Natural killer cell (primary cell): ENCODE data around the gene NEO1. TPM values are rescaled to one million over a fixed set of nuclear protein-coding genes. Genes with fewer than 3 reads are reported as not detected.

ENCODE experiments used
- ATAC-seq, 3 donors: fragments of 150-1000 bp in 2 of 3; fragments of 200-7000 bp in 1 of 3; cut with Tn5 transposase; 1 replicate in 1 of 3; 2 replicates in 2 of 3; pipeline ENCODE4 v1.10.0; 2021; ENCODE audit warnings: mild to moderate bottlenecking in 2 of 3, moderate library complexity in 2 of 3
- DNase-seq, 2 donors: peaks; one replicate each; pipeline versions ENCODE4 v3.0.0 to v3.0.0-alpha.2; 2013 to 2021; ENCODE audit warnings: mixed read lengths in 1 of 2
- H3K27ac ChIP-seq: one replicate; pipeline ENCODE4 v1.5.1; 2013; ENCODE audit warnings: mild to moderate bottlenecking, low read length
- H3K27me3 ChIP-seq: one replicate; pipeline ENCODE4 v1.6.1; 2013; ENCODE audit warnings: low read length; ENCODE audit not compliant: control insufficient read depth, insufficient read depth
- H3K36me3 ChIP-seq: one replicate; pipeline ENCODE4 v1.6.1; 2013; ENCODE audit warnings: low read length; ENCODE audit not compliant: control insufficient read depth, insufficient read depth
- H3K4me1 ChIP-seq: one replicate; pipeline ENCODE4 v1.6.1; 2013; ENCODE audit warnings: low read length; ENCODE audit not compliant: control insufficient read depth, insufficient read depth
- H3K4me3 ChIP-seq: one replicate; pipeline ENCODE4 v1.5.1; 2013; ENCODE audit warnings: low read length
- H3K9me3 ChIP-seq: one replicate; pipeline ENCODE4 v1.6.1; 2013; ENCODE audit warnings: low read length; ENCODE audit not compliant: control insufficient read depth, insufficient read depth
- H3K27ac Mint-ChIP-seq, 2 donors: one replicate each; pipeline ENCODE4 v1.8.0; 2022; ENCODE audit warnings: mild to moderate bottlenecking in 2 of 2, mixed read lengths in 2 of 2, moderate library complexity in 1 of 2
- H3K27me3 Mint-ChIP-seq, 2 donors: one replicate each; pipeline ENCODE4 v1.8.0; 2022; ENCODE audit warnings: low read depth in 2 of 2, mixed read lengths in 2 of 2
- H3K36me3 Mint-ChIP-seq: one replicate; pipeline ENCODE4 v1.8.0; 2022; ENCODE audit warnings: mixed read lengths
- H3K4me1 Mint-ChIP-seq, 2 donors: one replicate each; pipeline ENCODE4 v1.8.0; 2022; ENCODE audit warnings: mixed read lengths in 2 of 2
- H3K4me3 Mint-ChIP-seq: one replicate; pipeline ENCODE4 v1.8.0; 2022; ENCODE audit warnings: mild to moderate bottlenecking, moderate library complexity, mixed read lengths
- H3K9me3 Mint-ChIP-seq, 2 donors: one replicate each; pipeline ENCODE4 v1.8.0; 2022; ENCODE audit warnings: mixed read lengths in 2 of 2
- CTCF ChIP-seq: fragments of 200-600 bp; IDR thresholded peaks from one replicate; pipeline ENCODE4 v1.8.0; 2022; ENCODE audit warnings: antibody characterized with exemption
- WGBS: methylation state at CpG from one replicate; pipeline ENCODE4 v1.1.7; 2013; ENCODE audit warnings: missing lambda C conversion rate; ENCODE audit not compliant: insufficient coverage; 5-methylcytosine and 5-hydroxymethylcytosine counted together
- intact Hi-C: fragments of 100-400 bp; cut with micrococcal nuclease; formaldehyde crosslinking; loops from one replicate; pipeline ENCODE4 v1.14.2; 2022
- total RNA-seq, 4 donors: library from RNA; stranded (reverse); fragments of 120-200 nt in 1 of 4; gene quantifications; one replicate each; pipeline versions ENCODE4 v1.2.3 to v1.2.4, GENCODE V29; 2013 to 2022

The NEO1 gene
- total RNA-seq, 3 donors from 2014 or later (not counting 1 experiment from before 2014, with no cell fraction given), result 16.3 to 19.0 (median 17.4) TPM

GRCh38 chr15:73038220-73038619, 14.0 kb upstream of the NEO1 start:
- DNase-seq (no peak), ATAC-seq (no peak)
- Histone ChIP-seq H3K27ac (no peak overlapping the region), H3K27me3 (peaks cover 2% of the 10 kb centered on the region), H3K9me3 (no peaks in the 10 kb centered on the region), H3K36me3 (no peaks in the 10 kb centered on the region), H3K4me3 (no peak overlapping the region), H3K4me1 (no peaks in the 10 kb centered on the region)
- no peak overlapping the region for H3K4me3 Mint-ChIP-seq
- no peaks in the 10 kb centered on the region for H3K36me3 Mint-ChIP-seq
- no peak overlapping the region for H3K27ac Mint-ChIP-seq
- H3K9me3 Mint-ChIP-seq, result no peaks in the 10 kb centered on the region
- 89% methylated on average over 3 of the region's 4 CpGs for WGBS
- intact Hi-C loops, result no loop called here
- peaks cover 14 to 17% of the 10 kb centered on the region in 2 donors for H3K27me3 Mint-ChIP-seq
- H3K4me1 Mint-ChIP-seq, result peaks cover 0 to 5% of the 10 kb centered on the region in 2 donors
- no peak for TF ChIP-seq CTCF

GRCh38 chr15:73046073-73046472, 6.2 kb upstream of the NEO1 start:
- ATAC-seq (no peak), DNase-seq (no peak)
- Histone ChIP-seq H3K4me3 (no peak overlapping the region), H3K27me3 (peaks cover 8% of the 10 kb centered on the region), H3K27ac (no peak overlapping the region), H3K36me3 (no peaks in the 10 kb centered on the region), H3K9me3 (no peaks in the 10 kb centered on the region), H3K4me1 (no peaks in the 10 kb centered on the region)
- no peak overlapping the region for H3K27ac Mint-ChIP-seq
- no peaks in the 10 kb centered on the region for H3K4me1 Mint-ChIP-seq
- intact Hi-C loops, result no loop called here
- H3K9me3 Mint-ChIP-seq, result no peaks in the 10 kb centered on the region
- 66% methylated on average over 5 of the region's 5 CpGs for WGBS
- H3K4me3 Mint-ChIP-seq, result no peak overlapping the region
- no peak for TF ChIP-seq CTCF
- peaks cover 14 to 21% of the 10 kb centered on the region in 2 donors for H3K27me3 Mint-ChIP-seq
- no peaks in the 10 kb centered on the region for H3K36me3 Mint-ChIP-seq

GRCh38 chr15:73047882-73048281, 4.4 kb upstream of the NEO1 start:
- Mint-ChIP-seq H3K27me3 (peaks cover 14 to 21% of the 10 kb centered on the region in 2 donors), H3K4me1 (peaks cover under 1% of the 10 kb centered on the region in 2 donors), H3K36me3 (no peaks in the 10 kb centered on the region), H3K27ac (no peak overlapping the region), H3K4me3 (no peak overlapping the region), H3K9me3 (no peaks in the 10 kb centered on the region)
- H3K9me3 ChIP-seq, result no peaks in the 10 kb centered on the region
- no peak overlapping the region for H3K27ac ChIP-seq
- H3K27me3 ChIP-seq, result peaks cover 10% of the 10 kb centered on the region
- peaks cover 6% of the 10 kb centered on the region for H3K4me1 ChIP-seq
- TF ChIP-seq CTCF, result no peak
- WGBS, result 89% methylated on average over 6 of the region's 6 CpGs
- ATAC-seq, result no peak
- intact Hi-C loops, result no loop called here
- H3K36me3 ChIP-seq, result no peaks in the 10 kb centered on the region
- DNase-seq, result no peak
- H3K4me3 ChIP-seq, result no peak overlapping the region

- Histone ChIP-seq H3K27ac (no peak overlapping the region), H3K27me3 (peaks cover 15% of the 10 kb centered on the region), H3K4me3 (no peak overlapping the region), H3K9me3 (no peaks in the 10 kb centered on the region), H3K36me3 (no peaks in the 10 kb centered on the region), H3K4me1 (peaks cover 11% of the 10 kb centered on the region)
- Mint-ChIP-seq H3K9me3 (no peaks in the 10 kb centered on the region), H3K36me3 (no peaks in the 10 kb centered on the region), H3K4me1 (peaks cover 5 to 7% of the 10 kb centered on the region in 2 donors), H3K27me3 (peaks cover 14 to 21% of the 10 kb centered on the region in 2 donors), H3K4me3 (no peak overlapping the region), H3K27ac (no peak overlapping the region)
- WGBS, result 33% methylated on average over 3 of the region's 3 CpGs
- intact Hi-C loops, result no loop called here
- ATAC-seq (no peak), DNase-seq (no peak)
- no peak for TF ChIP-seq CTCF
These were observed 3.5 kb upstream of the NEO1 start for GRCh38 chr15:73048624-73049295.
